OCI-LY1 (cell line): Measurements from ENCODE around the gene NUAK1.

Experiments used
- CTCF ChIP-seq: fragments of 200-600 bp; sonication (generic), shearing (Covaris generic); IDR thresholded peaks from 2 replicates; pipeline ENCODE4 v1.5.1; 2017; ENCODE audit warnings: mild to moderate bottlenecking, antibody characterized with exemption, low read length, moderate library complexity, mixed read lengths
- EZH2 ChIP-seq: fragments of 200-600 bp; sonication (generic), shearing (Covaris generic); IDR thresholded peaks from 2 replicates; pipeline ENCODE4 v1.8.0; 2017; ENCODE audit warnings: borderline replicate concordance, mixed run types, mild to moderate bottlenecking, antibody characterized with exemption, low read length, moderate library complexity, mixed read lengths

GRCh38 chr12:106080041-106080790 lies 58.5 kb downstream of the NUAK1 start:
- TF ChIP-seq EZH2, result no peak
- no peak for TF ChIP-seq CTCF
